GM21381 (cell line): Measurements from ENCODE around the gene PRCD.

Source experiments
- ATAC-seq: cut with Tn5 transposase; IDR thresholded peaks from one replicate; pipeline ENCODE4 v1.9.1; 2021; ENCODE audit warnings: mild to moderate bottlenecking, moderate library complexity; ENCODE audit not compliant: unreplicated experiment

Gene PRCD

DNA sequence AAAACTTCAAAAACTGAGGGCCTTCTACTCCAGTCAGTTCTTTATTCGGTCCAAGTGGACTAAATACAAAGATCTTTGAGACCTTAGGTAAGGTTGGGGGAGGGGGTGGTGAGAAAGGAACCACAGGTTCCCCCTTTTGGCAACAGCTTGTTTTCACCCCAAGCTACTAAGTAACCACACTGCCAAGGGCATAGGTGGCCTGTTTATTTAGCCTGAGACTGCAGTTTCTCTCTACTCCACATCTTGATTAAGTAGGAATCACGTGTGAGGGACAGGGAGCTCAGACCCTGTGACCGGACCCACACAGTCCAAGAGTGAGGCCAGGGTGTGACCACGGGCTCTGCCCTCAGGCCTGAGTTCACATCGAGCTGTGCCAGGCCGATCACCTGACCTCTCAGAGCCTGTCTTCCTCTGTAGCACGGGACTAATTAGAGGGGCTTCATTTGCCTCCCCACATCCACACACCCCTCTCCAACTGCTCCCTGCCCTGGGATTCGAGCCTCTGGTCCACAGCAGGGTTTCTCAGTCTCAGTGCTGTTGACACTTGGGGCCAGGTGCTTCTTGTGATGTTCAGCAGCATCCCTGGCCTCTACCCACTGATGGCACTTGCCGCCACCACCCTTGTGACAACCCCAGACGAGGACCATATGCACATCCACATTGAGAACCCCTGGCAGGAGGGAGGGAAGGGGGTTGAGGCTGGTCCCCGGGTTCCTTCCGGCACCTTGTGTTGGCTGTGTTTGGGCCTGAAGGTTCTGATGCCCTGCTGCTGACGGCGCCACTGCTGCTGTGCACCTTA is 28.0 kb downstream of the PRCD start:
- no peak for ATAC-seq

DNA sequence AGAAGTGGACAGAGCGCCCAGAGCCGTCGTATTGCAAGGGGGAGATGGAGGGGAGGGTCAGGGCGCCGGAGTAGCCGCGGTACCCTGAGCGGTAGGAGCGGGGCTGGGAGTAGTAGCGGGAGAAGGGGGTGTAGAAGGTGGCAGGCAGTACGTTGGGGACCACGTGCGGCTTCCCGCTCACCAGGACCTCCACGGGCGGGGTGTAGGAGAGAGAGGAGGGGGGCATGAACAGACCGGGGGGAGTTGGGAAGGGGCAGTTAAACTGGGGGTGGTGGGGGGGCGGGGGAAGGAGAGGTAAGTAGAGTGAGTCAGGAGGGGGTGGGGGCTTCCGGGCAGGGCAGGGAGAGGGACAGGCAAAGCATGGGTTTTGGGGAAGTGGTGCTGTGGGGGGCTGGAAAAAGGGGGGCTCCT is 29.0 kb downstream of the PRCD start:
- no peak for ATAC-seq

DNA sequence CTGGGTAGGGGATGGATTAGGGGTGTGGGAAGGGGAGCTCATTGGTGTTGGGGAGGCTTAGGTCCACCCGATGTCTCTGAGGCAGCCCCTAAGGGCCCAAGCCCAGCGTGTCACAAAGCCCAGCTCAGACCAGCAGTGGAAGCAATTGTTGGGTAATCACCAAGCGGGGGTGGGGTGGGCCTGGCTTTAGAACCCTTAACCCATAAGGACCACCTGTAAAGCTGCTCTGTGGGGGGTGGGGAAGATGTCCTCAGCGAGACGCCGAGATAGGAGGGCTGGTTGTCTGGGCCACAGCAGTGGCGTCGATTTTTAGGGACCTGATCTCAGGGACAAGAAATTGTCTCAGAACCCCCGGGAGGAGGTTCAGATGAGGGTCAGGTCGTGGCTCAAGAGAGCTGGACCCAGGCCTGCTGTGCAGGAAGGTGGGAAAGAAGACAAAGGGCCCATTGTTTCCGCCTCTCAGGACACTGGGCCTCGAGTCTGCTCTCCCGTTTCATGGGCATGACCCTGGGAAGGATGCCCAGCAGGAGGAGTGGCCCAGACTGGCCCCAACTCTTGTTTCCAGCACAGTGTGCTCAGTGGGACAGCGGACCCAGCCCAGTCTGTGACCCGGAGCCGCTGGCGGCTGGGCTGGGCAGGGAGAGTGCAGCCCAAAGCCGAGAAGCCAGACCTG is 29.9 kb downstream of the PRCD start:
- no peak for ATAC-seq

DNA sequence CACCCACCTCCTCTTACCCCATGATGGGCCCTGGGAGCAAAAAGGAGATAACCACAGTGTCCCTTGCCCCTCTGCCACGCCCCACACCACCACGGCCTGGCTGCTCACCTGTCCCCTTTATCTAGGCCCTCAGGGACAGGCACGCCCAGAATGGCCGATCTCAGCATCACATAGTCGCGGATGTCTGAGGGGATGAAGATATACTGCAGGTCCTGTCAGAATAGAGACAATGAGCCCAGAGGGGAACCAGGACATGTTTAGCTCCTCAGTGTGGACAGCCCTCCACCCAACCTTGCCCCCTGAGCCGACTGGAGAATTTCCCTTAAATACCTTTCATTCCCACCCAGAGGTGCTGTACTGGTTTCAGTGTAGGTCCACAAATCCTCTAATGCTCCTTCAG is 30.6 kb downstream of the PRCD start:
- ATAC-seq: no peak

DNA sequence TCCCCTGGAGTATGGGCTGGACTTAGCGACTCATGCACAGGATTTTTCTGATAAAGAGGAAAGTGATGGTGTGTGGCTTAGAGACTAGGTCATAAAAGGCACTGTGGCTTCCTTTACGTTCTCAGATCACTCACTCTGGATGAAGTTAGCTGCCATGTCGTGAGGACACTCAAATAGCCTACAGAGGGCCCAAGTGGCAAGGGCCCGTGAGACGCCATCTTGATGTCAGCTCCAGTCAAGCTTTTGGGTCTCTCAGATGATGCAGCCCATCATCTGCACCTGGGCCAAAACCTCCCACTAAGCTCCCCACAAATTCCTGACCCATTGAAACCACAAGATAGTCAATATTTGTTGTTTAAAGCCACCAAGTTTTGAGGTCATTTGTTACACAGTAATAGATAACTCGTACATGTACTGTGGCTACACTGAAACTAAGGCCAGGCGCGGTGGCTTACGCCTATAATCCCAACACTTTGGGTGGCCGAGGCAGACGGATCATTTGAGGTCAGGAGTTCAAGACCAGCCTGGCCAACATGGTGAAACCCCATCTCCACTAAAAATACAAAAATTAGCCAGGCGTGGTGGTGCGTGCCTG is 31.1 kb downstream of the PRCD start:
- no peak for ATAC-seq

DNA sequence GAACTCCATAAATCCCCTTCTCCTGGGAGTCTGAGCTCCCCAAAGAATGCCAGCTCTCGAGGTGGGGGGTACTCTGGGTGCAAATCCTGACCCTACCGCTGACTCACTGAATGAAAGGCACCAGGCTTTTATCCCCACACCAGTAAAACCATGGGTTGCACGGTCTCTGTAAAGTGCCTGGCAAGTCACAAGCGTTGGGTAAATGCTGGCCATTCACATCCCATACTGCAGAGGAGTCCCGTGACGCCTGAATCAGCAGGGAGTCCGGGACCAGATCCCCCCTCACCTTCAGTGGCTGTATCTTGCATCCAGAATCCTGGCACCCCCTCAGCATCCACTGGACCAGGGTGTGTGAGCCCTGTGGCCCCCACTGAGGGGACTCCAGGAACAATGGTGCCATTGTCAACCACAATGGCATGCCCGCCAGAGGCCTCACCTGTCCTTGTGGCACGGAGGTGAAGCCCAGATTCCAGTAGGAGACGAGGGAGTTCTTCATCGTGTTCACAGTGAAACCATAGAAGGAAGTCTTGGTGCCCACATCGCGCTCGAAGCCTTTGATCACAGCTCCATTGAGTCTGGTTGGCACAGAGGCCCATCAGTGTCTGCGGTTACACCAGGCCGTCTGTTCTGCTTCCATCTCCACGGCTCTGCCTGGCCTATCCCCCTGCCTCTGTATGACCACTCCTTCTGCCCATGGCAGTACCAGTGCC is 32.5 kb downstream of the PRCD start:
- ATAC-seq: no peak

DNA sequence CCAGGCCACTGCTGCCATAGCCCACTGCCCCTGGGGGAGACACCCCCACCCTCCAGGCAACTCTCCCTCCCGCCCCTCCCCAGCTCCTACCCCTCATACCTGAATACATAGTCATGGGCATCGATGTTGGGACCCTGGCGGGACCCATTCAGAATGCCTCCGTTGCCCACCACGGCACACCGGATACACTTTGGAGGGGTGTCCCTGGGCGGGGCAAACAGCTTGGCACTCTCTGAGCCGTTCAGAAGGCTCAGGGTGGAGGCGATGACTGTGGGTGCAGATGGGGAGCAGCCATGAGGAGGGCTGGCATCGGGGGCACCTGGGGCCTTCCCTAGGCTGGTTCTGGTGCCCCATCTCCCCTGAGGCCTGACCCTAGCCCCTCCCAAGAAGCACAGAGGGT is 33.3 kb downstream of the PRCD start:
- no peak for ATAC-seq

DNA sequence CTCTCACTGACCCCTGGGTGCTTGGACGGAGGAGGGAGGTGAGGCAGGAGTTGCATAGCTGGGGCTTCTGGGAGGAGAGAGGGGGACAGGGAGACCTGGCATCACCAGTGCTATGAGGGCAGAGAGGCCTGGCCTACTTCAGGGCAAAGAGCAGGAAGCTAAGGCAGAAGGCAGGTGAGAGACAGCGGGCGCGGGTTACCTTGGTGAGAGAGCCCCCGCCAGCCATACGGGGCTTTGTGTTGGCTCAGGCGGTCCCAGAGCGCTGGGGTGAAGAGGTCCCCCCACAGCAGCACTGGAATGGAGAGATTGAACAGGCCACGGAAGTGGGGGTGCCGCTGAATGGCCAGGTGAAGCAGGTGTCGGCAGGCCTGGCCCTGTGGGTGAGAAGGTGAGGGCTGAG is 34.3 kb downstream of the PRCD start:
- no peak for ATAC-seq

DNA sequence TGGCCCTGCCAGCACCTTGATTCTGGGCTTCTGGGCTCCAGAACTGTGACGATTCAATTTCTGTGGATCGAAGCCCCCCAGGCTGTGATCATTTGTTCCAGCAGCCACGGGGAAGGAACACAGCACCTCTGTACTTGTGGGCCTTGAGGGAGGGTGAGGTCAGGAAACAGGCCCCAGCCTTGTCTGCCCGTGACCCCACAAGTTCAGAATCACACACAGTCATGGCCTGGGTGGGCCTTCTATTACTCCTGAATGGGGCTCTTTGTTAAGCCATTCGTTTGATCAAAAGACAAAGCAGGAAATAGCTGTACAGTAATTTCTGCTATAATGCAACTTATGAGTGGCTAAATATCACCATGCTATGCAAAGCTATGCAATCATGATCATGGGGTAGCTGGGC is 35.7 kb downstream of the PRCD start:
- no peak for ATAC-seq

DNA sequence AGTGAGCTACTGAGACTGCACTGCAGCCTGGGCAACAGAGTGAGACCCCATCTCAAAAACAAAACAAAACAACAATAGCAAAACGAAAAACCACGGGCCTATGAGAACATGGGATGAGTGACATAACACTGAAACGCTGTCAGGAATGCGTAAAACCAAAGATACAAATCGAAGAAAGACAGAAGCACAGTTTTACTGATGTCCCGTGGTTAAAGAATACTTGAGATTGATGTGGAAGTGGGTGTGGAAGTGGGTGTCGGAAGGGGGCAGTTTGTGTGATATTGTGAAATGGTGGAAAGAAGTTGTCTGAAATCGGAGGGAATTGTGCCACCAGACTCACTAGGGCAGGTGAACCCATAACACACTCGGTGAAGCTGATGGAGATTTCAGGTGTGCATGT is 36.3 kb downstream of the PRCD start:
- no peak for ATAC-seq

DNA sequence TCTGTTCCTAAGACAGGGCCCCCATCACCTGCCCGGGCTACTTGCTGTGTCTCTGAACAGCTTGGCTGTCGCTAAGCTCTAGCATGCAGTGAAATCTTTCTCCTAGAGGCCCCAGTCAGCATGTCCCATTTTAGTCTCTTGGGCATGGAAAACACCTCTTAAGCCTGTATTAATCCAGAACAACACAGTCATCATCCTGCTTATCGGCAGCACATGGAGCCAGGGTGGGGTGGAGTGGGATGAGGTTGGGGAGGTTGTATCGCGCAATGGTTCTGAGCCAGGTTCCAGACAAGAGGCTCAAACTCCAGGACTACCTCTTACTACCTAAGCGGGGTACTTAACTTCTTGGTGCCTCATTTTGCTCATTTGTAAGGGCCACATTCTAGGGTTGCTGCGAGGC is 38.0 kb downstream of the PRCD start:
- no peak for ATAC-seq

DNA sequence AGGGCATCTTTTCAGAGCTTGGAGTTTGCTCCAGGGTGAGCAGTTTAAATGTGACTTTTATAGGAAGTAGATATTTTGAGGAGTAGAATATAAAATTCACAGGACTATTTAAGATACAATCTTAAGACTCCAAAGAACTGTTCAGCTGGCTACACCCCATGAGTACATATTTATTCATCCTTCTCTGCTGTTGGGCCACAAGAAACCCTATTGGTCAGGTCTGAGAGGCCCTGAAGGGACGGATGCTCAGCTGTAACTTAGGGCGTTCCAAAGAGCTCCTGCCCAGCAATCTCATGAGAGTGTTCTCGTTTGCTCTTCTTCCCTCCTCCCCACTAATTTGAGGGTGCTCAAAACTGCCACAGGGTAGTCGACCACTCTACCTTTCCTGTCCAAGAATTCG is 38.5 kb downstream of the PRCD start:
- ATAC-seq: no peak

DNA sequence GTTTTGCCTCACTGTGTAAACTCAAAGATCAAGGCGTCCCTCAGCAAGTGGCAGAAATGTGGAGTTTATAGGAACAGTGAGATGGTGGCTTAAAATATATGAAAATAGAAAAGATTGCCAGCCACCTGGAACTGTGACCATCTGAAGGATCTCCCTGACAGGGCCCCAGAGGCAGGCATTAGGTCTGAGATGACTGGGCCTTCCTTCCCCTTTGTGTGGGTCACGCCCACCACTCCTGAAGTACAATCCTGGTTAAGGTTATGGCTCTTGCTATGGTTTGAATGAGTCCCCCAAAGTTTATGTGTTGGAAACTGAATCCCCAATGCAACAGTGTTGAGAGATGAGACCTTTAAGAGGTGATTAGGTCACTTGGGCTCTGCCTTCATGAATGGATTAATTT is 39.4 kb downstream of the PRCD start:
- no peak for ATAC-seq

DNA sequence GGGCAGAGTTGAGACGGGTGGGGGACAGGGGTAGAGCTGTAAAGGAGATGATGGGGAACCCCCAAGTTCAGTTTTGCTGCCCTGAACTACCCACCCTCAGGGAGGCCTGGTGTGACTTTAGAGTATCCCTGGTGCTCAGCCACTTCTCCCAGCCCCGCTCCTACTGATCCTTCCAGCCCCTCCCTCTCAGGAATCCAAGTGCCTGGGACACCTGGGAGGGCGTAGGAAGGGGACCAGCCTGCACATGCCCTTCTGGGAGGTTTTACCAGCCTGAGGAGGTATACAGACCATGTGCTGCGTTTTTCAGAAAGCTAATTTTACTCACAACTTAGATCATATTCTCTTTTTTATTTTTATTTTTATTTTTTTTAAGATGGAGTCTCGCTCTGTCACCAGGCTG is 41.7 kb downstream of the PRCD start:
- no peak for ATAC-seq

DNA sequence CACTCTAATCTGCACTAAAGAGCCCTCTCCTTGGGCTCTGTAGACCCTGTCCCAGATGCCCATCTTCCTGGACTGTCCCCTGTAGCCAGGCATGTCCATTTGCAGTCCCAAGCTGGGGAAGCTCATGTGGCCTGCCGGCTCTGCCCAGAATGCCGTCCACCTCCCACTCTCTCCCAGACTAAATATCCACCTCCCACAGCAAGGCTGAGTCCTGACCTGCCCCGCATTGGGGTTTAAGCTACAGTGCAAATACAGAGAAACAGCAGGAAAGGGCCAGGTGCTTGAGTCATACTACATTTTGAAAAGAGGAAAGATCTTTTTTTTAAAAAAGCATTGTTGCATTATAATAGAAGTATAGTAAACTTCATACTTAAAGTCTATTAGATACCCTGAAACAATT is 42.8 kb downstream of the PRCD start:
- ATAC-seq: no peak

DNA sequence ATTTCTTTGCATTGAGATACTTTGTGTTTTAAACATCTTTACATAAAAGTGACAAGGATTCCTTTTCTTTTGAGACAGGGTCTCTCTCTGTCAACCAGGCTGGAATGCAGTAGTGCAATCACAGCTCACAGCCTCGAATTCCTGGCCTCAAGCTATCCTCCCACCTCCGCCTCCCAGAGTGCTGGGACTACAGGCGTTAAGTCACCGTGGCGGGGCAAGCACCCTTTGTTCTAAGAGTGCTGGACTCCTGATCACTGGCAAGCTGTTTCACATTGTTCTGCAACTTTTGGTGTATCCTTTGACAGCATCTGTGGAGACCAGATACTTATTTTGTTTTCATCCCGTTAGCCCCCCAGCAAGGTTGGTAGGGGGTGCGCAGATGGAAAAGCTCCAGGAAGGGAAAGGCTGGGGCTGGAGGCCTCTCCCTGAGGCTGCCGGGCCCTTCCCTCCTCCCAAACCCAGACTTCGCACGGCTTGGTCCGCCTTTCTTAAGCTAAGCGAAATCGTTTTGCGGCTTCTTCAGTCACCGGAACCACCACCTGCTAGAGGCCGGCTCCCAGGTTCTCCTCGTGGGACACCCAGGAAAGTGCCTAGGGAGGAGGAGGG is 44.7 kb downstream of the PRCD start:
- ATAC-seq: no peak

DNA sequence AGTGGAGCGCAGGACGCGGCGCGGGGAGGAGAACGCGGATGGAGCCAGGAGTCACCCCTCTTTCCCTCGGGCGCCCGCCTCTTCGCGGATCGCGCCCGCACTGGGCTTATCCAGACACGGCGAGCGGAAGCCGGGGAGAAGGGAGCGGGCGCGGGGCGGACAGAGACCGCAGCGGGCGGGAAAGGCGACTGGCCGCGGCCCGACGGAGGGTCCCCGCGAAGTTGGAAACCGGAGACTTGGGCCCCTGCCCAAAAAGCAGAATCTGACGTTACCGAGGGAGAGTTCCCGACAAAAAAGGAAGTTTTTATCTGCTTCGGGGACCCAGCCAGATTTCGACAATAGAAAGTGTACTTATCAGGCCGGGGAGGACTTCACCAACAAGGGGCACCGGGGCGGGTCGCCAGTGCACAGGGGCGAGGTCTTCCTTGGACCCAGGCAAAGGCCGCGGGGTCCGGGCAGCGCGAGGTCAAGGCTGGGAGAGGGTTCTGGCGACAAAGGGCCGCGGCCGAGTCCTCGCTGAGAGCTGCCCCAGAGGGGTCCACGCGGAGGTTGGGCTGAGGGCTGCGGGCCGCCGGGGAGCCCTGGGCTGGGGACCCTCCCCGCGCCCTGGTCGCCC is 45.3 kb downstream of the PRCD start:
- no peak for ATAC-seq

DNA sequence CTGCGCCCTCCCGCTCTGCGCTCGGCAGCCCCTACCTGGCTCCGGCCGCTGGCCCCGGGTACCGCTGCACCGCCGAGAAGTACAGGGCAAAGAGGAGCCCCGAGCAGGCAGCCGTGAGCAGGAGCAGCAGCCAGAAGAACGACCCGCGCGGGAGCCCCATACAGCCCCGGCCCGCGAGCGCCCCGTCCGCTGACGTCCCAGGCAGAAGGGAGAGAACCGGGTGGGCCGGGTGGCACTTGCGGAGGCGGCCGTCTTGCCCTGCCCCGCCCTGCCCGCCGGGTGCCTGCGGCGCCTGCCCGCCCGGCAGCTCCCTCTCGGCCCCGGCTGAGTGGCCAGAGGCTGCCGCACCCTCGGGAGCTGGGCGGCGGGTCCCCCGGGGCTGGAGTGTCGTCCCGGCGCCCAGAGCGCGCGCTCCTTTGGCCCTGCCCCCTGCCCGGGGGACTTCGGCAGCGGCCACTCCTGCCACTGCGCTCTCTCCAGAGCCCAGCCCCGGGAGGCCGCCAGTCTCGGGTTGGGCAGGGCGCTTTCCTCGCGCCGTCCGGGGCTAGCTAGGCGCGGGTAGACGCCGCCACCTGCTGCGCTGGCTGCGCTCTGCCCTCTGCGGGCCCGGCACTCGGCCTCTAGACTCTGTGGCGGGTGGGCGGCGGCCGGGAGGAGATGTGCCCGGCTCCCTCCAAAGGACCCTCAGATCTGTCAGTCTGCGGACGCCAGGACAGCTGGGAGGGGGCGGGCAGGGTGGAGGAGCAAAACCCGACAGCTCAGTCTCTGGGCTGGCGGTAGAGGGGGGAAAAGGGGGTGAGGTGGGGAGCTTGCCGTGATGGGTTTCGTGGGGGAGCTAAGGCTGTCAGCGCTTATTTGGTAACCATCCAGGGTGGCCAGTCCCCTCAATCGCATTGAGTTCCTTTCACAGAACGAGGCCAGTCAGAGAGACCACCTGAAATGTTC is 46.1 kb downstream of the PRCD start, which contains the start of gene ST6GALNAC2:
Gene ST6GALNAC2, minus strand, starts transcription at position 212 of the 945 bp plus-strand sequence. Its CDS starts 52 bp downstream, at position 160.
- no peak for ATAC-seq

DNA sequence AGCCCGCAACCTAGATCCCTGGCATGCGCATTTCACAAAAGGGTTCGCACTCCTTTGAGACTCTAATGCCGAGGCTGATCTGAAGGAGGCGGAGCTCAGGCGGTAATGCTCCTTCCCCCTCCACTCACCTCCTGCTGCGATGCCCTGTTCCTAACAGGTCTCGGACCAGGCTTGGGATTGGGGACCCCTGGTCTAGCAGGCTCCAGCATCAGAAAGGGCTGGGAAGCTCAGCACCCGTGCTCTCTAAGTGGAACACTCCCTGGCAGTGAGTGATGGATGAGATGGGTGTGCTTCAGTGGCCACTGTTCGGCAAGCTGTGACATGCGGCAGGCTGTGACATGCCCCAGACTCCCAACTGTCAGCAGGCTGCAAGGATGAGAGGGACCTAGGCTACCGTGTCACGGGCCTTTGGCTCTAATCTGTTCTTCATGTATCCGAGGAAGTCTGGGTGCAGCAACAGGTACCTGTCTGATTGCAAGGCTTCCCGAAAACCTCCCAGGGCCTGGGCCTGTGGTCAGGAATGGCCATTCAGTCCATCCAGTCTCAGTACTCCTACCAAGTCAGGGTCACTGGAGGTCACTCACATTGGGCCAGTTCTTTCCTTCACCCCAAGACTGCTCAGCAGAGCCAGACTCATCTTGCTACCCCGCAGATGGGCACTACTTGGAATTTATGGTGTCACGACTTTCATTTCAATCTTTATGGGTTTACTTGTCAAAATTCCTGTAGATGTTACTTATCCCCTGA is 47.1 kb downstream of the PRCD start:
- ATAC-seq: no peak
